GM12864 (cell line): Measurements from ENCODE around the gene NRSN1.

Experiments
- DNase-seq: peaks from one replicate; pipeline ENCODE4 v3.0.0-alpha.2; 2011; ENCODE audit warnings: low read depth
- H3K4me3 ChIP-seq: 2 replicates; pipeline ENCODE4 v1.5.1; 2011; ENCODE audit warnings: mild to moderate bottlenecking, low read depth, low read length, control low read depth
- CTCF ChIP-seq: IDR thresholded peaks from 2 replicates; pipeline ENCODE4 v1.5.1; 2011; ENCODE audit warnings: low read depth, mild to moderate bottlenecking, moderate library complexity, low read length, control low read depth, inconsistent platforms; ENCODE audit errors: missing control alignments

NRSN1 gene

GRCh38 chr6:24099181-24099580 lies 26.8 kb upstream of the NRSN1 start:
- H3K4me3 ChIP-seq, result no peak overlapping the region
- DNase-seq, result no peak
- no peak for TF ChIP-seq CTCF

GRCh38 chr6:24100024-24100769 lies 25.8 kb upstream of the NRSN1 start:
- no peak for DNase-seq
- no peak overlapping the region for H3K4me3 ChIP-seq
- TF ChIP-seq CTCF, result no peak

GRCh38 chr6:24100770-24101155 lies 25.3 kb upstream of the NRSN1 start:
- TF ChIP-seq CTCF, result no peak
- no peak overlapping the region for H3K4me3 ChIP-seq
- no peak for DNase-seq

GRCh38 chr6:24105191-24105590 lies 20.8 kb upstream of the NRSN1 start:
- no peak overlapping the region for H3K4me3 ChIP-seq
- no peak for TF ChIP-seq CTCF
- DNase-seq, result no peak

- no peak overlapping the region for H3K4me3 ChIP-seq
- no peak for DNase-seq
- TF ChIP-seq CTCF, result no peak
These were observed 19.7 kb upstream of the NRSN1 start for GRCh38 chr6:24106291-24106690.

- no peak for TF ChIP-seq CTCF
- H3K4me3 ChIP-seq, result no peak overlapping the region
- no peak for DNase-seq
These were observed 18.7 kb upstream of the NRSN1 start for GRCh38 chr6:24107294-24107693.

- no peak overlapping the region for H3K4me3 ChIP-seq
- TF ChIP-seq CTCF, result no peak
- DNase-seq, result no peak
These were observed 18.0 kb upstream of the NRSN1 start for GRCh38 chr6:24108056-24108455.
